ENCODE data around the gene PCDHB10. TPM values are rescaled to one million over a fixed set of nuclear protein-coding genes. Genes with fewer than 3 reads are reported as not detected.
"Not testable (repeated sequence)": the region's sequence is repeated elsewhere in the genome, so short reads cannot be mapped to it uniquely, and the experiment has no call there.

Gene PCDHB10
- total and polyA plus RNA-seq, 10 of the 15 experiments (the other 5 are each of a cell fraction or from before 2014, with no cell fraction given) = 0.01 to 0.06 TPM; not detected in 8

DNA sequence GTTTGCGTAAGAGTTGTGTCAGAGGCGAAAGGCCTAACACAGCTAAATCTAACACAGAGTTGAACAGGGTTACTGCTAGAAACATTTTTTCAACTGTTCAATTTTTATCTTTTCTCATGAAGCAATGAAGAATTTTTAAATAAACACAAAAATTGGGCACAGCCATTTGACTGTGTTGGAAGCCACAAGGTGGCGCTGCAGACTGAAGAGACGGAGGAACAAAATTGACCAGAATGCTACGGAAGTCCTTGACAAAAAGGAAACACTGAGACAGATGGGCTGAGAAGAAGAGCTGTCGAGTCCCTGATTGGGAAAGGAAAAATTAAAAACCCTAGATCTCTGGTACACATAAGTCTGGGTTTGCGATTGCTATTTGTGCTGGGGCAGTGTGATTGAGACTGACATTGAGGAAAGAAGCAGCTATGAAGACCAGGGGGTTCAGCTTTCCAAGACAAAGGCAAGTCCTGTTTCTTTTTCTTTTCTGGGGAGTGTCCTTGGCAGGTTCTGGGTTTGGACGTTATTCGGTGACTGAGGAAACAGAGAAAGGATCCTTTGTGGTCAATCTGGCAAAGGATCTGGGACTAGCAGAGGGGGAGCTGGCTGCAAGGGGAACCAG lies 5.1 kb upstream of the PCDHB10 start, which contains the start of gene PCDHB9:
TSS of gene PCDHB9 (plus strand) at position 265 of the 616 bp plus-strand sequence. CDS start at position 423, 158 bp downstream.
- Histone ChIP-seq H3K27ac (ENCODE audit: control insufficient read depth, insufficient read depth) (no peak within 1 kb of the TSS), H3K9me3 (replicated peaks; ENCODE audit: control insufficient read depth, insufficient read depth, low read length) (no peaks in the 10 kb centered on the region; the same call in 2 of the 3 replicates), H3K9ac (ENCODE audit: control insufficient read depth, insufficient read depth, low read length) (no peak within 1 kb of the TSS), H3K27me3 (replicated peaks in 1 of 2; ENCODE audit: control insufficient read depth in 2 of 2, insufficient read depth in 2 of 2, low read length in 1 of 2) (no peaks in the 10 kb centered on the region), H3K79me2 (ENCODE audit: control insufficient read depth, insufficient read depth, low read length) (no peaks in the 10 kb centered on the region), H2AFZ (ENCODE audit: control insufficient read depth, low read depth, low read length) (no peak within 1 kb of the TSS), H3K36me3 (ENCODE audit: control insufficient read depth in 2 of 2, insufficient read depth in 2 of 2, low read length in 1 of 2) (no peaks in the 10 kb centered on the region), H3K4me1 (ENCODE audit: control insufficient read depth, insufficient read depth, low read length) (no peaks in the 10 kb centered on the region), H3K4me2 (ENCODE audit: control insufficient read depth, insufficient read depth) (no peak within 1 kb of the TSS), H4K20me1 (ENCODE audit: control insufficient read depth, insufficient read depth) (no peaks in the 10 kb centered on the region), H3K4me3 (no peak within 1 kb of the TSS)
- 20% methylated on average over 9 of the region's 9 CpGs for WGBS (ENCODE audit: insufficient coverage, insufficient replicate concordance, low lambda C conversion rate, missing lambda C conversion rate)
- peak in 2 of 3 experiments; percentile 22 to 32; a peak in 2 of 6 replicates for TF ChIP-seq CTCF (IDR thresholded peaks at IDR 0.05 in 2 of 3, conservative IDR thresholded peaks at IDR 0.05 in 1 of 3; ENCODE audit: control insufficient read depth in 2 of 3, extremely low read depth in 1 of 3, insufficient read depth in 1 of 3, low read depth in 3 of 3, low read length in 3 of 3)
- TF ChIP-seq ZNF384 (IDR thresholded peaks at IDR 0.05; ENCODE audit: borderline replicate concordance, low read depth, low read length) = no peak
- no peak for TF ChIP-seq MTA2 (IDR thresholded peaks at IDR 0.05; ENCODE audit: low read depth)
- TF ChIP-seq NRF1 (conservative IDR thresholded peaks at IDR 0.05; ENCODE audit: low read depth, low read length) = no peak
- no TSS peak for BruUV-seq (replicated peaks)
- intact Hi-C loops (cut with micrococcal nuclease; ENCODE audit: unreplicated experiment) (loop anchor here (10.0 kb wide), 1 partner anchor 378 kb away; no protein-coding TSS in a partner anchor), in situ Hi-C loops (cut with MboI) (no loop called here)
- ChIA-PET CTCF (interaction anchor here (0.9 to 1.5 kb wide), 4 partner anchors 10 to 370 kb away, joined by 3 to 4 read pairs (median 3); no protein-coding TSS in a partner anchor), POLR2A (no interaction called here), RAD21 (ENCODE audit: unreplicated experiment) (interaction anchor here (0.6 to 1.8 kb wide), 3 partner anchors 234 to 784 kb away, joined by 3 to 6 read pairs (median 3); partner anchors contain the start of gene PCDHGA11), SMC1A (ENCODE audit: uncharacterized antibody, unreplicated experiment) (interaction anchor here (0.7 kb wide), 1 partner anchor 36 kb away, joined by 3 read pairs; the partner anchor contains the start of gene PCDHB14)
- no peak for FAIRE-seq
- no peak for DNase-seq (ENCODE audit: low read depth, low spot score)
- ATAC-seq = no peak

DNA sequence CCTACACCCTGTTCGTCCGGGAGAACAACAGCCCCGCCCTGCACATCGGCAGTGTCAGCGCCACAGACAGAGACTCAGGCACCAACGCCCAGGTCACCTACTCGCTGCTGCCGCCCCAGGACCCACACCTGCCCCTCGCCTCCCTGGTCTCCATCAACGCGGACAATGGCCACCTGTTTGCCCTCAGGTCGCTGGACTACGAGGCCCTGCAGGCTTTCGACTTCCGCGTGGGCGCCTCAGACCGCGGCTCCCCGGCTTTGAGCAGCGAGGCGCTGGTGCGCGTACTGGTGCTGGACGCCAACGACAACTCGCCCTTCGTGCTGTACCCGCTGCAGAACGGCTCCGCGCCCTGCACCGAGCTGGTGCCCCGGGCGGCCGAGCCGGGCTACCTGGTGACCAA lies 3.5 kb upstream of the PCDHB10 start:
- DNase-seq (ENCODE audit: low read depth, low spot score); H3K4me3 ChIP-seq; H3K9me3 ChIP-seq (replicated peaks; ENCODE audit: control insufficient read depth, insufficient read depth, low read length); H3K27ac ChIP-seq (ENCODE audit: control insufficient read depth, insufficient read depth); H4K20me1 ChIP-seq (ENCODE audit: control insufficient read depth, insufficient read depth); H3K4me1 ChIP-seq (ENCODE audit: control insufficient read depth, insufficient read depth, low read length); BruUV-seq (replicated peaks); H3K36me3 ChIP-seq (ENCODE audit: control insufficient read depth in 2 of 2, insufficient read depth in 2 of 2, low read length in 1 of 2); SMC1A ChIA-PET (ENCODE audit: uncharacterized antibody, unreplicated experiment); in situ Hi-C loops (cut with MboI); CTCF ChIA-PET; POLR2A ChIA-PET; H3K27me3 ChIP-seq (replicated peaks in 1 of 2; ENCODE audit: control insufficient read depth in 2 of 2, insufficient read depth in 2 of 2, low read length in 1 of 2); H2AFZ ChIP-seq (ENCODE audit: control insufficient read depth, low read depth, low read length); H3K79me2 ChIP-seq (ENCODE audit: control insufficient read depth, insufficient read depth, low read length); RAD21 ChIA-PET (ENCODE audit: unreplicated experiment); H3K4me2 ChIP-seq (ENCODE audit: control insufficient read depth, insufficient read depth); H3K9ac ChIP-seq (ENCODE audit: control insufficient read depth, insufficient read depth, low read length); FAIRE-seq; ATAC-seq: not testable (repeated sequence)
- intact Hi-C loops (cut with micrococcal nuclease; ENCODE audit: unreplicated experiment) = loop anchor here (10.0 kb wide), 1 partner anchor 376 kb away; no protein-coding TSS in a partner anchor
- WGBS (ENCODE audit: insufficient coverage, insufficient replicate concordance, low lambda C conversion rate, missing lambda C conversion rate) = 84% methylated on average over 23 of the region's 37 CpGs

GRCh38 chr5:141189131-141189530 lies 3.0 kb upstream of the PCDHB10 start:
- H3K27ac ChIP-seq (ENCODE audit: control insufficient read depth, insufficient read depth); CTCF ChIA-PET; H3K36me3 ChIP-seq (ENCODE audit: control insufficient read depth in 2 of 2, insufficient read depth in 2 of 2, low read length in 1 of 2); H3K4me3 ChIP-seq; H3K4me2 ChIP-seq (ENCODE audit: control insufficient read depth, insufficient read depth); RAD21 ChIA-PET (ENCODE audit: unreplicated experiment); H3K9me3 ChIP-seq (replicated peaks; ENCODE audit: control insufficient read depth, insufficient read depth, low read length); H2AFZ ChIP-seq (ENCODE audit: control insufficient read depth, low read depth, low read length); ATAC-seq; SMC1A ChIA-PET (ENCODE audit: uncharacterized antibody, unreplicated experiment); H4K20me1 ChIP-seq (ENCODE audit: control insufficient read depth, insufficient read depth); FAIRE-seq; BruUV-seq (replicated peaks); H3K79me2 ChIP-seq (ENCODE audit: control insufficient read depth, insufficient read depth, low read length); H3K4me1 ChIP-seq (ENCODE audit: control insufficient read depth, insufficient read depth, low read length); DNase-seq (ENCODE audit: low read depth, low spot score); in situ Hi-C loops (cut with MboI); H3K27me3 ChIP-seq (replicated peaks in 1 of 2; ENCODE audit: control insufficient read depth in 2 of 2, insufficient read depth in 2 of 2, low read length in 1 of 2); H3K9ac ChIP-seq (ENCODE audit: control insufficient read depth, insufficient read depth, low read length); POLR2A ChIA-PET: not testable (repeated sequence)
- 66% methylated on average over 24 of the region's 35 CpGs for WGBS (ENCODE audit: insufficient coverage, insufficient replicate concordance, low lambda C conversion rate, missing lambda C conversion rate)
- intact Hi-C loops (cut with micrococcal nuclease; ENCODE audit: unreplicated experiment) = loop anchor here (10.0 kb wide), 1 partner anchor 376 kb away; no protein-coding TSS in a partner anchor
